Thyroid gland (tissue), 4 donors: ENCODE data around the gene PAK5.

Experiments used
- POLR2A ChIP-seq, 2 donors: fragments of 450-650 bp; IDR thresholded peaks; one replicate each; pipeline ENCODE4 v1.6.1; 2017; ENCODE audit warnings: antibody characterized with exemption in 2 of 2, mild to moderate bottlenecking in 2 of 2, moderate library complexity in 1 of 2
- TF ChIP-seq, protein P1 (sequence below), 6 experiments: fragments of 200-600 bp in 3 of 6; fragments of 450-650 bp in 3 of 6; sonication (generic) in 3 of 6; IDR thresholded peaks; one replicate each; pipeline ENCODE4 v1.5.1; 2016 to 2019; ENCODE audit warnings: antibody characterized with exemption in 6 of 6, mild to moderate bottlenecking in 2 of 6, inconsistent platforms in 1 of 6, moderate library complexity in 1 of 6

GRCh38 chr20:9743871-9744270 is 95.0 kb downstream of the PAK5 start:
- TF ChIP-seq, protein P1, sequence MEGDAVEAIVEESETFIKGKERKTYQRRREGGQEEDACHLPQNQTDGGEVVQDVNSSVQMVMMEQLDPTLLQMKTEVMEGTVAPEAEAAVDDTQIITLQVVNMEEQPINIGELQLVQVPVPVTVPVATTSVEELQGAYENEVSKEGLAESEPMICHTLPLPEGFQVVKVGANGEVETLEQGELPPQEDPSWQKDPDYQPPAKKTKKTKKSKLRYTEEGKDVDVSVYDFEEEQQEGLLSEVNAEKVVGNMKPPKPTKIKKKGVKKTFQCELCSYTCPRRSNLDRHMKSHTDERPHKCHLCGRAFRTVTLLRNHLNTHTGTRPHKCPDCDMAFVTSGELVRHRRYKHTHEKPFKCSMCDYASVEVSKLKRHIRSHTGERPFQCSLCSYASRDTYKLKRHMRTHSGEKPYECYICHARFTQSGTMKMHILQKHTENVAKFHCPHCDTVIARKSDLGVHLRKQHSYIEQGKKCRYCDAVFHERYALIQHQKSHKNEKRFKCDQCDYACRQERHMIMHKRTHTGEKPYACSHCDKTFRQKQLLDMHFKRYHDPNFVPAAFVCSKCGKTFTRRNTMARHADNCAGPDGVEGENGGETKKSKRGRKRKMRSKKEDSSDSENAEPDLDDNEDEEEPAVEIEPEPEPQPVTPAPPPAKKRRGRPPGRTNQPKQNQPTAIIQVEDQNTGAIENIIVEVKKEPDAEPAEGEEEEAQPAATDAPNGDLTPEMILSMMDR (IDR thresholded peaks at IDR 0.05), result no peak
- TF ChIP-seq POLR2A (IDR thresholded peaks at IDR 0.05), result no peak
